ENCODE data around the gene NAT10. TPM values are rescaled to one million over a fixed set of nuclear protein-coding genes. Genes with fewer than 3 reads are reported as not detected.

Gene NAT10
- total RNA-seq, 4 donors from 2014 or later: 17.6 to 35.9 (median 32.6) TPM

DNA sequence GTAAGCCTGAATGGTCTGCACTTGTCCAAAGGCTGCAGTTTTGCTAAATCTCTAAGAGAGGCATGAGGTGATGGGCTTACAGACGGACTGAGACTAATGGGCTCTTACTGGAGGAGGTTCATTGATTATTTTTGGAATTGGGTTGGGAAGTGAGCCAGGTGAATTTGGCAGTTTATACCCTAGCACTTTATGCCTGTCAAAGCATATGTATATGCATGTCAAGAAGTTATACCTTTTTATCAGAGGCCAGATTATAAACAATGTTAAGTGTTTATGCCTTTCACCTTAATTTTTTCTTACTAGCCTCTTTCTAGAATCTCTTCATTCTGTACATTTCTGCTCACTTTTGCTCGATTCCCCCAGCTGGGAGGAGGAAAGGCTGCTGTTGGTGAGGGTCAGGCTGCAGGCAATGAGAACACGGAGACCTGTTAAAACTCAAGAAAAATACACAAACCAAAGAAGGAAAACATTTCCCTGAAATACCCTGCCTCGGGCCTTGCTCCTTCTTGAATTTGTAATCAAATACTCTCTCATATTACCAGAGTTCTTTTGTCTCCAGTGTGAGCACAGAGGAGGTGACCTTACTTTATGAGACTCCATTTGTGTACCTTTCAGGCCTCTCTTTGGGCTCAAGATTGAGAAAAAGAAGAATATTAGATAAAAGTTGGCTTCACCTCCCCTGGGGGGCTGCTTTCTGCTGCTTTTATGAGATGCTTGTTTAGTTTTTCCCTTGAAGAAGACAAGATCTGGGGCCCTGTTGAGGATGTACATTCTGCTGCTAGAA, 19.6 kb downstream of the NAT10 start:
- intact Hi-C loops (cut with DNase I): no loop called here
- Histone ChIP-seq H3K27me3 (no peaks in the 10 kb centered on the region), H3K4me1 (no peaks in the 10 kb centered on the region), H3K9me3 (no peaks in the 10 kb centered on the region), H3K36me3 (peaks cover 25 to 100% (median 51%) of the 10 kb centered on the region in 3 donors), H3K4me3 (no peak overlapping the region), H3K27ac (no peak overlapping the region)
- no peak for DNase-seq
- WGBS, 2 donors: 71 to 77% methylated on average over 4 of the region's 4 CpGs
- TF ChIP-seq POLR2A (IDR thresholded peaks at IDR 0.05): no peak
- TF ChIP-seq, protein P1, sequence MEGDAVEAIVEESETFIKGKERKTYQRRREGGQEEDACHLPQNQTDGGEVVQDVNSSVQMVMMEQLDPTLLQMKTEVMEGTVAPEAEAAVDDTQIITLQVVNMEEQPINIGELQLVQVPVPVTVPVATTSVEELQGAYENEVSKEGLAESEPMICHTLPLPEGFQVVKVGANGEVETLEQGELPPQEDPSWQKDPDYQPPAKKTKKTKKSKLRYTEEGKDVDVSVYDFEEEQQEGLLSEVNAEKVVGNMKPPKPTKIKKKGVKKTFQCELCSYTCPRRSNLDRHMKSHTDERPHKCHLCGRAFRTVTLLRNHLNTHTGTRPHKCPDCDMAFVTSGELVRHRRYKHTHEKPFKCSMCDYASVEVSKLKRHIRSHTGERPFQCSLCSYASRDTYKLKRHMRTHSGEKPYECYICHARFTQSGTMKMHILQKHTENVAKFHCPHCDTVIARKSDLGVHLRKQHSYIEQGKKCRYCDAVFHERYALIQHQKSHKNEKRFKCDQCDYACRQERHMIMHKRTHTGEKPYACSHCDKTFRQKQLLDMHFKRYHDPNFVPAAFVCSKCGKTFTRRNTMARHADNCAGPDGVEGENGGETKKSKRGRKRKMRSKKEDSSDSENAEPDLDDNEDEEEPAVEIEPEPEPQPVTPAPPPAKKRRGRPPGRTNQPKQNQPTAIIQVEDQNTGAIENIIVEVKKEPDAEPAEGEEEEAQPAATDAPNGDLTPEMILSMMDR (IDR thresholded peaks at IDR 0.05): no peak

DNA sequence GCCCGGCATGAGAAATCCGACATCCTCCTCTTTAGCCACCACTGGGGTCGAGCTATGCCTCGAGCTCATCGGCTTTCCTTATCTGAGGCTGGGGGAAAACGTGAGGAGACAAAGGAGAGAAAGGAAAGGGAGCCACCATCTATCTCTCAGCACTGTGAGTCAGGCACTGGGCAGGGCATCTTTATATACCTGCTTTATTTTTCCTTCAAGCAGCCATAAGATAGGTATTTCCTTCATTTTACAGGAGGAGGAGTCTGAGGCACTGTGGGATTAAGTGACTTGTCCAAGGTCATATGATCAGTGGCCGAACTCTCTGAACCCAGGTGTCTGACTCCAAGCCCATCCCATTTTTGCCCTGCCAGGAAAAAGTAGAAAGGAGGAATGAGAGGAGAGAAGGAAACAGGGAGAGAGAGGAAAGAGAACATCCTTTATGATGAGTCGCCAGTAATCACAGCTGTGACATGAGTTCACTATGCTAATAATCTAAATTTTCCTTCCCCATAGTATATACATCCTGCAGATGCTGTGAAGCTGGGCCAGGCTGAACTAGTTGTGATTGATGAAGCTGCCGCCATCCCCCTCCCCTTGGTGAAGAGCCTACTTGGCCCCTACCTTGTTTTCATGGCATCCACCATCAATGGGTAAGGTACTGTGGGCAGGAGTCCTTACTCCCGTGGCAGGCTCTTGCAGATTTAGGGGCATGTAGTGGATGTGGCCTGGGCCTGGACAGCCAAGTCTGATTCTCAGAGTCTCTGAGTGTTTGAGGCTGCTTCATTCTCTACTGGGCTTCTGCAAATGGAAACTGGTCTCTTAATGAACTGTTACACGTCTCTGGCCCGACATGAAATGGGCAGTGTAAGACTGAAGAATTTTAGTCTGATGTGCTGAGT, 21.8 kb downstream of the NAT10 start:
- WGBS, 2 donors: 85 to 93% methylated on average over 12 of the region's 12 CpGs
- no peaks in the 10 kb centered on the region for H3K27me3 ChIP-seq
- no peak for DNase-seq
- peaks cover 13 to 100% (median 46%) of the 10 kb centered on the region in 3 donors for H3K36me3 ChIP-seq
- no peaks in the 10 kb centered on the region for H3K4me1 ChIP-seq
- H3K9me3 ChIP-seq: no peaks in the 10 kb centered on the region
- no peak overlapping the region for H3K27ac ChIP-seq
- H3K4me3 ChIP-seq: no peak overlapping the region
- TF ChIP-seq POLR2A (IDR thresholded peaks at IDR 0.05): no peak
- TF ChIP-seq, protein P1 (IDR thresholded peaks at IDR 0.05): no peak
- intact Hi-C loops (cut with DNase I): no loop called here

DNA sequence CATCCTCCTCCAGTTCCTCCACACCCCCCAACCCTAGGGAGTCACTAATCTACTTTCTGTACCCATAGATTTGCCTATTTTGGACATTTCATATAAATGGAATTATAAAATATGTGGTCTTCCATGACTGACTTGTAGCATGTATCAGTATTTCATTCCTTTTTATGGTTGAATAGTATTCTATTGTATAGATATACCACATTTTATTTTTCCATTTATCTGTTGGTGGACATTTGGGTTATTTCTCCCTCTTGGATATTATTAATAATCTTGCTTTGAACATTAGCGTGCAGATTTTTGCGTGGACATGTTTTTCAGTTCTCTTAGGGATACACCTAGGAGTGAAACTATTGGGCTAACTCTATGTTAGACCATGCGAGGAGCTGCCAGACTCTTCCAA, 23.4 kb downstream of the NAT10 start:
- TF ChIP-seq, protein P1 (IDR thresholded peaks at IDR 0.05): no peak
- no peak for TF ChIP-seq POLR2A (IDR thresholded peaks at IDR 0.05)
- WGBS, 2 donors: 97 to 98% methylated on average over 3 of the region's 3 CpGs
- no peak for DNase-seq
- Histone ChIP-seq H3K27ac (no peak overlapping the region), H3K4me3 (no peak overlapping the region), H3K36me3 (peaks cover under 1 to 100% (median 45%) of the 10 kb centered on the region in 3 donors), H3K9me3 (no peaks in the 10 kb centered on the region), H3K27me3 (no peaks in the 10 kb centered on the region), H3K4me1 (no peaks in the 10 kb centered on the region)
- intact Hi-C loops (cut with DNase I): no loop called here

DNA sequence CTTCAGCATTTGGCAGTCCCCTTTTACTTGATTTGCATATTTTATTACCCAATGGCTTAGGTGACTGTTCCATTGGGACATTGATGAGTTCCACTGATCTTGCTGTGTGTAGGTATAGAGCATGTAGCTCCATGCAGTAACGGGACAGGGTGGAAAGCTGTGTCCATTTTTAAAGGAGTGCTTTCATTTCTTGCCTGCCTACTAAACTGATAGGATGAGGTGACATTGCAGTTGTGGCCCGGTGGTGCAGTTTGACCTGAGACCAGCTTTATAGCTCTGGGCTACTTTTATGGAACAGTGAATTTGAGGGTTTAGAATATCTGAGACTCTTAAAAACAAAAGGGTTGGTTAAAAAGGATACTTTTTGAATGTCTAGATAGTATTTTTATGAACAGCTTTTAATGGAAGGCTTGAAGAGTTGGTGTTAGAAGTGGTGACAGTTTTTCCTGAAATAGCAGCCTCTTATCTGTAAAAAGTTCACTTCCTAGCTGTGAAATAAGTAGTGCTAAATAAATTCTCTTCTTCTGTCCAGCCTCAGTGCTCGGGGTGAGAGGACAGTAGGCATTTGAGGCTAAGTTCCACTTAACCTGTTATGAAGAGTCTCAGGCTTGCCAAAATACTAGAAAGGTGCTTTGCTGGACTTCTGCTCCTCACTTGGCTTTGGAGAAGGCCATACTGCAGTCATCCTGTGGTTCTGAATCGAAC, 27.0 kb downstream of the NAT10 start:
- H3K36me3 ChIP-seq: peaks cover 10 to 100% (median 68%) of the 10 kb centered on the region in 3 donors

More for the DNA sequence above, 27.0 kb downstream of the NAT10 start:
- no peak for DNase-seq
- no peak overlapping the region for H3K27ac ChIP-seq
- H3K27me3 ChIP-seq: no peaks in the 10 kb centered on the region
- no peak for TF ChIP-seq POLR2A (IDR thresholded peaks at IDR 0.05)
- TF ChIP-seq, protein P1 (IDR thresholded peaks at IDR 0.05): no peak
- 85 to 98% methylated on average over 4 of the region's 4 CpGs for WGBS, 2 donors
- H3K4me1 ChIP-seq: no peaks in the 10 kb centered on the region
- intact Hi-C loops (cut with DNase I): no loop called here
- no peak overlapping the region for H3K4me3 ChIP-seq
- H3K9me3 ChIP-seq: no peaks in the 10 kb centered on the region
